HepG2 (cell line): ENCODE data around the gene P2RX3. TPM values are rescaled to one million over a fixed set of nuclear protein-coding genes. Genes with fewer than 3 reads are reported as not detected.
A peak's percentile ranks its signal among the peaks of the same experiment; 100 is the strongest.

Experiments used
- AGO2 ChIP-seq: fragments of 200-400 bp; formaldehyde crosslinking; optimal IDR thresholded peaks from 2 replicates; pipeline ENCODE3; 2017; ENCODE audit warnings: mild to moderate bottlenecking, low read depth, low read length, moderate library complexity
- CAMTA2 ChIP-seq: sonication (generic); formaldehyde crosslinking; IDR thresholded peaks from 2 replicates; pipeline ENCODE4 v1.4.0; 2020; ENCODE audit warnings: mild to moderate bottlenecking, missing genetic modification reagents, borderline replicate concordance
- EP300 ChIP-seq, 3 experiments: sonication (generic) in 1 of 3; formaldehyde crosslinking in 1 of 3; IDR thresholded peaks; 2 replicates each; pipeline versions ENCODE4 v1.5.1 to v1.6.1; 2011 to 2020; ENCODE audit warnings: low read depth in 2 of 3, low read length in 2 of 3, borderline replicate concordance in 1 of 3, improper control_type of control experiment in 1 of 3, mild to moderate bottlenecking in 1 of 3, missing genetic modification reagents in 1 of 3, moderate library complexity in 1 of 3
- HMG20B ChIP-seq: conservative IDR thresholded peaks from 2 replicates; pipeline ENCODE4 v1.6.1; 2016; ENCODE audit warnings: missing genetic modification reagents, missing compliant biosample characterization
- LRRFIP1 ChIP-seq: sonication (generic); formaldehyde crosslinking; conservative IDR thresholded peaks from 2 replicates; pipeline ENCODE4 v1.4.0; 2020; ENCODE audit warnings: missing genetic modification reagents
- RORA ChIP-seq: sonication (generic); formaldehyde crosslinking; IDR thresholded peaks from 2 replicates; pipeline ENCODE4 v1.5.0; 2020; ENCODE audit warnings: mild to moderate bottlenecking, missing genetic modification reagents, moderate library complexity
- SSRP1 ChIP-seq: IDR thresholded peaks from 2 replicates; pipeline ENCODE4 v1.6.1; 2016; ENCODE audit warnings: control low read depth
- ZFYVE20 ChIP-seq: sonication (generic); formaldehyde crosslinking; IDR thresholded peaks from 2 replicates; pipeline ENCODE4 v1.8.0; 2023; ENCODE audit warnings: low read depth, mild to moderate bottlenecking, moderate library complexity, missing genetic modification reagents, borderline replicate concordance
- ZNF136 ChIP-seq: sonication (generic); formaldehyde crosslinking; IDR thresholded peaks from 2 replicates; pipeline ENCODE4 v1.8.1; 2022; ENCODE audit warnings: low read depth, mild to moderate bottlenecking, moderate library complexity, missing genetic modification reagents
- ZNF3 ChIP-seq: IDR thresholded peaks from 2 replicates; pipeline ENCODE4 v1.7.0; 2017; ENCODE audit warnings: inconsistent platforms
- ZNF547 ChIP-seq: sonication (generic); formaldehyde crosslinking; IDR thresholded peaks from 2 replicates; pipeline ENCODE4 v1.5.1; 2020; ENCODE audit warnings: mild to moderate bottlenecking, missing genetic modification reagents
- ZNF552 ChIP-seq: sonication (generic); formaldehyde crosslinking; IDR thresholded peaks from 2 replicates; pipeline ENCODE4 v1.9.0; 2022; ENCODE audit warnings: missing genetic modification reagents, mild to moderate bottlenecking, borderline replicate concordance
- ZNF558 ChIP-seq: sonication (generic); formaldehyde crosslinking; IDR thresholded peaks from 2 replicates; pipeline ENCODE4 v1.9.0; 2022; ENCODE audit warnings: mild to moderate bottlenecking, missing genetic modification reagents, borderline replicate concordance
- ZNF567 ChIP-seq: sonication (generic); formaldehyde crosslinking; IDR thresholded peaks from 2 replicates; pipeline ENCODE4 v1.8.1; 2023; ENCODE audit warnings: mild to moderate bottlenecking, missing genetic modification reagents, borderline replicate concordance
- ZNF83 ChIP-seq: sonication (generic); formaldehyde crosslinking; IDR thresholded peaks from 2 replicates; pipeline ENCODE4 v1.4.0; 2020; ENCODE audit warnings: missing genetic modification reagents, mild to moderate bottlenecking, borderline replicate concordance
- polyA plus RNA-seq, 8 experiments: library from polyadenylated mRNA; depleted of rRNA in 3 of 8; stranded (reverse) in 7 of 8; unstranded in 1 of 8; fragments of >200 nt; fragmentation: Illumina TruSeq in 4 of 8; extraction: Trizol in 4 of 8; gene quantifications; 2 replicates each; pipeline versions ENCODE4 v1.2.1 to v1.2.3, GENCODE V29; 2011 to 2016; ENCODE audit warnings: low read depth in 4 of 8, missing spikeins in 1 of 8, mixed read lengths in 1 of 8; ENCODE audit not compliant: insufficient read depth in 1 of 8
- total RNA-seq, 5 experiments: library from RNA; depleted of rRNA; stranded (reverse); fragments of >200 nt; fragmentation: Illumina TruSeq; extraction: Trizol; gene quantifications; 2 replicates each; pipeline ENCODE4 v1.2.3, GENCODE V29; 2016; ENCODE audit warnings: low read depth in 1 of 5
- TF ChIP-seq, protein P1 (sequence below): sonication (generic); formaldehyde crosslinking; IDR thresholded peaks from 2 replicates; pipeline ENCODE4 v1.5.0; 2020; ENCODE audit warnings: missing genetic modification reagents
- TF ChIP-seq, protein P2 (sequence below): sonication (generic); formaldehyde crosslinking; IDR thresholded peaks from 2 replicates; pipeline ENCODE4 v1.4.0; 2020; ENCODE audit warnings: missing genetic modification reagents
- TF ChIP-seq, protein P3 (sequence below): sonication (generic); formaldehyde crosslinking; IDR thresholded peaks from 2 replicates; pipeline ENCODE4 v1.4.0; 2020; ENCODE audit warnings: missing genetic modification reagents, borderline replicate concordance
- TF ChIP-seq, protein P4 (sequence below): sonication (generic); formaldehyde crosslinking; IDR thresholded peaks from 2 replicates; pipeline ENCODE4 v1.4.0; 2020; ENCODE audit warnings: missing genetic modification reagents, borderline replicate concordance

The P2RX3 gene
- total and polyA plus RNA-seq, 2 of the 13 experiments (the other 11 are each of a cell fraction or from before 2014, with no cell fraction given) = 0.08 TPM; not detected in 1

GRCh38 chr11:57399972-57400578 is 61.9 kb downstream of the P2RX3 start (continued):
- TF ChIP-seq ZNF83 = no peak
- TF ChIP-seq, protein P1, sequence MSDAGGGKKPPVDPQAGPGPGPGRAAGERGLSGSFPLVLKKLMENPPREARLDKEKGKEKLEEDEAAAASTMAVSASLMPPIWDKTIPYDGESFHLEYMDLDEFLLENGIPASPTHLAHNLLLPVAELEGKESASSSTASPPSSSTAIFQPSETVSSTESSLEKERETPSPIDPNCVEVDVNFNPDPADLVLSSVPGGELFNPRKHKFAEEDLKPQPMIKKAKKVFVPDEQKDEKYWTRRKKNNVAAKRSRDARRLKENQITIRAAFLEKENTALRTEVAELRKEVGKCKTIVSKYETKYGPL (CRISPR knock-in tag) = no peak
- TF ChIP-seq ZNF3 (CRISPR knock-in tag) = no peak
- no peak for TF ChIP-seq ZNF552 (CRISPR knock-in tag)
- TF ChIP-seq, protein P2, sequence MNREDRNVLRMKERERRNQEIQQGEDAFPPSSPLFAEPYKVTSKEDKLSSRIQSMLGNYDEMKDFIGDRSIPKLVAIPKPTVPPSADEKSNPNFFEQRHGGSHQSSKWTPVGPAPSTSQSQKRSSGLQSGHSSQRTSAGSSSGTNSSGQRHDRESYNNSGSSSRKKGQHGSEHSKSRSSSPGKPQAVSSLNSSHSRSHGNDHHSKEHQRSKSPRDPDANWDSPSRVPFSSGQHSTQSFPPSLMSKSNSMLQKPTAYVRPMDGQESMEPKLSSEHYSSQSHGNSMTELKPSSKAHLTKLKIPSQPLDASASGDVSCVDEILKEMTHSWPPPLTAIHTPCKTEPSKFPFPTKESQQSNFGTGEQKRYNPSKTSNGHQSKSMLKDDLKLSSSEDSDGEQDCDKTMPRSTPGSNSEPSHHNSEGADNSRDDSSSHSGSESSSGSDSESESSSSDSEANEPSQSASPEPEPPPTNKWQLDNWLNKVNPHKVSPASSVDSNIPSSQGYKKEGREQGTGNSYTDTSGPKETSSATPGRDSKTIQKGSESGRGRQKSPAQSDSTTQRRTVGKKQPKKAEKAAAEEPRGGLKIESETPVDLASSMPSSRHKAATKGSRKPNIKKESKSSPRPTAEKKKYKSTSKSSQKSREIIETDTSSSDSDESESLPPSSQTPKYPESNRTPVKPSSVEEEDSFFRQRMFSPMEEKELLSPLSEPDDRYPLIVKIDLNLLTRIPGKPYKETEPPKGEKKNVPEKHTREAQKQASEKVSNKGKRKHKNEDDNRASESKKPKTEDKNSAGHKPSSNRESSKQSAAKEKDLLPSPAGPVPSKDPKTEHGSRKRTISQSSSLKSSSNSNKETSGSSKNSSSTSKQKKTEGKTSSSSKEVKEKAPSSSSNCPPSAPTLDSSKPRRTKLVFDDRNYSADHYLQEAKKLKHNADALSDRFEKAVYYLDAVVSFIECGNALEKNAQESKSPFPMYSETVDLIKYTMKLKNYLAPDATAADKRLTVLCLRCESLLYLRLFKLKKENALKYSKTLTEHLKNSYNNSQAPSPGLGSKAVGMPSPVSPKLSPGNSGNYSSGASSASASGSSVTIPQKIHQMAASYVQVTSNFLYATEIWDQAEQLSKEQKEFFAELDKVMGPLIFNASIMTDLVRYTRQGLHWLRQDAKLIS (CRISPR knock-in tag) = no peak
- no peak for TF ChIP-seq ZNF567
- no peak for TF ChIP-seq LRRFIP1 (CRISPR knock-in tag)
- TF ChIP-seq ZFYVE20 (CRISPR knock-in tag) = no peak
- no peak for TF ChIP-seq SSRP1 (CRISPR knock-in tag)
- TF ChIP-seq, protein P3, sequence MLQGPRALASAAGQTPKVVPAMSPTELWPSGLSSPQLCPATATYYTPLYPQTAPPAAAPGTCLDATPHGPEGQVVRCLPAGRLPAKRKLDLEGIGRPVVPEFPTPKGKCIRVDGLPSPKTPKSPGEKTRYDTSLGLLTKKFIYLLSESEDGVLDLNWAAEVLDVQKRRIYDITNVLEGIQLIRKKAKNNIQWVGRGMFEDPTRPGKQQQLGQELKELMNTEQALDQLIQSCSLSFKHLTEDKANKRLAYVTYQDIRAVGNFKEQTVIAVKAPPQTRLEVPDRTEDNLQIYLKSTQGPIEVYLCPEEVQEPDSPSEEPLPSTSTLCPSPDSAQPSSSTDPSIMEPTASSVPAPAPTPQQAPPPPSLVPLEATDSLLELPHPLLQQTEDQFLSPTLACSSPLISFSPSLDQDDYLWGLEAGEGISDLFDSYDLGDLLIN (CRISPR knock-in tag) = no peak
- TF ChIP-seq, protein P4, sequence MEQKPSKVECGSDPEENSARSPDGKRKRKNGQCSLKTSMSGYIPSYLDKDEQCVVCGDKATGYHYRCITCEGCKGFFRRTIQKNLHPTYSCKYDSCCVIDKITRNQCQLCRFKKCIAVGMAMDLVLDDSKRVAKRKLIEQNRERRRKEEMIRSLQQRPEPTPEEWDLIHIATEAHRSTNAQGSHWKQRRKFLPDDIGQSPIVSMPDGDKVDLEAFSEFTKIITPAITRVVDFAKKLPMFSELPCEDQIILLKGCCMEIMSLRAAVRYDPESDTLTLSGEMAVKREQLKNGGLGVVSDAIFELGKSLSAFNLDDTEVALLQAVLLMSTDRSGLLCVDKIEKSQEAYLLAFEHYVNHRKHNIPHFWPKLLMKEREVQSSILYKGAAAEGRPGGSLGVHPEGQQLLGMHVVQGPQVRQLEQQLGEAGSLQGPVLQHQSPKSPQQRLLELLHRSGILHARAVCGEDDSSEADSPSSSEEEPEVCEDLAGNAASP = no peak
- no peak for TF ChIP-seq AGO2
- TF ChIP-seq HMG20B (CRISPR knock-in tag) = 0 out of 2 replicates have a peak, but pooled peaks have one; percentile 51
- TF ChIP-seq RORA (CRISPR knock-in tag) = no peak
- TF ChIP-seq ZNF547 = peak; percentile 35; the same call in 1 of the 2 replicates
- TF ChIP-seq EP300 (IDR thresholded peaks at IDR 0.05; ENCODE audit: low read depth in 2 of 2, low read length in 2 of 2) = peak in 1 of 2 experiments; percentile 61; a peak in 1 of 4 replicates
- no peak; the same call in 1 of the 2 replicates for TF ChIP-seq EP300 (CRISPR knock-in tag; IDR thresholded peaks at IDR 0.05; ENCODE audit: borderline replicate concordance)
- TF ChIP-seq ZNF136 = no peak
- no peak for TF ChIP-seq ZNF558
- no peak for TF ChIP-seq CAMTA2 (CRISPR knock-in tag)
